Cardiac muscle cell (in vitro differentiated cells and primary cell): Measurements from ENCODE around the gene SGMS1. TPM values are rescaled to one million over a fixed set of nuclear protein-coding genes. Genes with fewer than 3 reads are reported as not detected.

Source experiments
- DNase-seq, 2 donors: peaks; one replicate each; pipeline versions ENCODE4 v3.0.0 to v3.0.0-alpha.2; 2010 to 2017; ENCODE audit warnings: low read depth in 1 of 2, low spot score in 1 of 2
- H3K27ac ChIP-seq: fragments of 200-600 bp; sonication (generic); 2 replicates; pipeline ENCODE4 v1.5.1; 2016
- H3K27me3 ChIP-seq: fragments of 200-600 bp; sonication (generic); 2 replicates; pipeline ENCODE4 v1.6.0; 2016; ENCODE audit warnings: control low read depth
- H3K36me3 ChIP-seq: fragments of 200-600 bp; sonication (generic); 2 replicates; pipeline ENCODE4 v1.5.1; 2016; ENCODE audit warnings: control low read depth
- H3K4me1 ChIP-seq: fragments of 200-600 bp; sonication (generic); 2 replicates; pipeline ENCODE4 v1.8.1; 2017; ENCODE audit warnings: low read depth, mild to moderate bottlenecking, mixed run types
- H3K4me3 ChIP-seq: fragments of 200-600 bp; sonication (generic); 2 replicates; pipeline ENCODE4 v1.5.1; 2016; ENCODE audit warnings: mild to moderate bottlenecking
- H3K9me3 ChIP-seq: fragments of 200-600 bp; sonication (generic); 2 replicates; pipeline ENCODE4 v1.5.1; 2017; ENCODE audit warnings: low read depth, mild to moderate bottlenecking, control low read depth
- polyA plus RNA-seq: library from polyadenylated mRNA; unstranded; fragments of >200 nt; fragmentation: Nextera tagmentation; extraction: Ambion mirVana; gene quantifications from 2 replicates; pipeline ENCODE4 v1.2.1, GENCODE V29; 2016
- total RNA-seq: library from RNA; depleted of rRNA; stranded (reverse); fragments of >200 nt; gene quantifications from 2 replicates; pipeline ENCODE4 v1.2.3, GENCODE V29; 2016
- TF ChIP-seq, protein P1 (sequence below): IDR thresholded peaks from 2 replicates; pipeline ENCODE4 v1.5.1; 2012; ENCODE audit warnings: low read depth, mild to moderate bottlenecking, low read length

The SGMS1 gene
- total and polyA plus RNA-seq, 2 experiments from 2014 or later, result 12.1 to 41.6 TPM

DNA sequence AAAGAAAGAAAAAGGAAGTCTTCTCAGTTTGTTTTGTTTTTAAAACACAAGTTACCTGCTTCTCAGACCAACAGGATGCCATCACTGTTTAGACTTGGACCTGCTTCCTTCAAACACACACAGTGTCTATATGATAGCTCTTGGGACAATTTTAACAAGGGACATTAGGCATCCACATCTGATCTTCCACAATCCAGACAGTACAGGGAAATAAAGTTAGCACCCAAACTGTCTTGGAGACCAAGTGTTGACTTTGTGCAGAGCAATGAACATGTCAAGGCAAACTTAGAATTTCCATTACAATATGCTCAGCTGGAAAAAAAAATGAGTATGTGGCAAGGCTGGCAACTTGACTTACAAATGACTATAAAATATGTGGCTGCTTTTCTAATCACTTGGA lies 80.9 kb downstream of the SGMS1 start:
- Histone ChIP-seq H3K27ac (no peak overlapping the region), H3K27me3 (no peaks in the 10 kb centered on the region), H3K9me3 (no peaks in the 10 kb centered on the region), H3K4me3 (no peak overlapping the region), H3K36me3 (no peaks in the 10 kb centered on the region), H3K4me1 (peaks cover 15% of the 10 kb centered on the region)
- TF ChIP-seq, protein P1, sequence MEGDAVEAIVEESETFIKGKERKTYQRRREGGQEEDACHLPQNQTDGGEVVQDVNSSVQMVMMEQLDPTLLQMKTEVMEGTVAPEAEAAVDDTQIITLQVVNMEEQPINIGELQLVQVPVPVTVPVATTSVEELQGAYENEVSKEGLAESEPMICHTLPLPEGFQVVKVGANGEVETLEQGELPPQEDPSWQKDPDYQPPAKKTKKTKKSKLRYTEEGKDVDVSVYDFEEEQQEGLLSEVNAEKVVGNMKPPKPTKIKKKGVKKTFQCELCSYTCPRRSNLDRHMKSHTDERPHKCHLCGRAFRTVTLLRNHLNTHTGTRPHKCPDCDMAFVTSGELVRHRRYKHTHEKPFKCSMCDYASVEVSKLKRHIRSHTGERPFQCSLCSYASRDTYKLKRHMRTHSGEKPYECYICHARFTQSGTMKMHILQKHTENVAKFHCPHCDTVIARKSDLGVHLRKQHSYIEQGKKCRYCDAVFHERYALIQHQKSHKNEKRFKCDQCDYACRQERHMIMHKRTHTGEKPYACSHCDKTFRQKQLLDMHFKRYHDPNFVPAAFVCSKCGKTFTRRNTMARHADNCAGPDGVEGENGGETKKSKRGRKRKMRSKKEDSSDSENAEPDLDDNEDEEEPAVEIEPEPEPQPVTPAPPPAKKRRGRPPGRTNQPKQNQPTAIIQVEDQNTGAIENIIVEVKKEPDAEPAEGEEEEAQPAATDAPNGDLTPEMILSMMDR, result no peak
- no peak for DNase-seq

DNA sequence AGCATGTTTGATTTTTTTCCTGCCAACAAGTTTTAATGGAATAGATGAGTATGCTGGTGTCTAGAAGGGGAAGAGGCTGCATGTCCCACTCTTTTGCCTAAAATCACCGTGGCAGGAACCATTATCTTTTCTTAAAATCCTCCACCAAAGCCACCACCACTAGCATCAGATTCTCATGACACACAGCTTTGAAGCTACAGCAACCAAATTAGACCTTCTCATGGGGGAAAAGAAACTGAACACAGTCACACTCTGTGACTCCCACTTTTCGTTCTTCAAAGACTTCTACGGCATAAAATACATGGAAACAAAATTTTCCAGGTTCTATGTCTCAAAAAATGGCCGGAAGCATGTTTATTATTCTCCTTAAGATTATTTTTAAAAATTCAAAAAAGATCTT lies 81.8 kb downstream of the SGMS1 start:
- H3K27me3 ChIP-seq, result no peaks in the 10 kb centered on the region
- no peaks in the 10 kb centered on the region for H3K9me3 ChIP-seq
- H3K36me3 ChIP-seq, result no peaks in the 10 kb centered on the region
- no peak overlapping the region for H3K4me3 ChIP-seq
- TF ChIP-seq, protein P1, result no peak
- no peak for DNase-seq
- H3K4me1 ChIP-seq, result peaks cover 15% of the 10 kb centered on the region
- H3K27ac ChIP-seq, result no peak overlapping the region

DNA sequence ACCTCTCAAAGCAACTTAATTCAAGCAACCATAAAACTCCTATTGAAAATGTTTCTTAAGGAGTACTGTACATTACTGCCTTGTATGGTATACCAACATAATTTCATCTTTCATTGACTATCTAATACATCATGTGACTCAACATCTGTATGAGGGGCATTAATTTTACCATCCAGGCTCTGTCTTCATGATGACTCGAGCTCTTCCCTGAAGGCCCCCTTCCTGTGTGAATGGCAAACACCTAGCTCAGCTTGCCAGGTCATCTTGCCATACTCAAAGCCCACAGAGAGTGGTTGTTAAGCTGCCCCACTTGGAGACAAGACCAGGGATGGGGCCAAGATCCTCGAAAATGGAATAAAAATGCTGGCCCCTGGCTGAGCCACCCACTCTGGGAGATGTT lies 82.4 kb downstream of the SGMS1 start:
- DNase-seq, result no peak
- H3K36me3 ChIP-seq, result no peaks in the 10 kb centered on the region
- no peaks in the 10 kb centered on the region for H3K27me3 ChIP-seq
- no peak overlapping the region for H3K27ac ChIP-seq
- peaks cover 15% of the 10 kb centered on the region for H3K4me1 ChIP-seq
- H3K9me3 ChIP-seq, result no peaks in the 10 kb centered on the region
- TF ChIP-seq, protein P1, result no peak
- H3K4me3 ChIP-seq, result no peak overlapping the region

DNA sequence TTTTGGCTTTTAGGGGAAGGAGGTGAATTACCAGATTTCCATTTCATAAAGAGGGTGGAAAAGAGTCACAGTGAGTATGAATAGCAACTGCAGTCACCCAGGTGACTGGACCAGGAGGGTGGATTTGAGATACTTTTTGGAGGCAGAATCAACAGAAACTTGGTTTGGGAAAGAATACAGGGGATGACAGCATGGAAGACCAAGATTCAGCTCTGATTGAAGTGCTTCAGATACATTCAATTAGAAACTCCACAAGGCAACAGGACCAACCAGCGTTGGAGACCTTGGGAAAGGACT lies 83.0 kb downstream of the SGMS1 start:
- H3K36me3 ChIP-seq, result no peaks in the 10 kb centered on the region
- no peaks in the 10 kb centered on the region for H3K9me3 ChIP-seq
- H3K27me3 ChIP-seq, result no peaks in the 10 kb centered on the region
- DNase-seq, result no peak
- TF ChIP-seq, protein P1, result no peak
- no peak overlapping the region for H3K4me3 ChIP-seq
- H3K4me1 ChIP-seq, result peaks cover 12% of the 10 kb centered on the region
- H3K27ac ChIP-seq, result no peak overlapping the region

DNA sequence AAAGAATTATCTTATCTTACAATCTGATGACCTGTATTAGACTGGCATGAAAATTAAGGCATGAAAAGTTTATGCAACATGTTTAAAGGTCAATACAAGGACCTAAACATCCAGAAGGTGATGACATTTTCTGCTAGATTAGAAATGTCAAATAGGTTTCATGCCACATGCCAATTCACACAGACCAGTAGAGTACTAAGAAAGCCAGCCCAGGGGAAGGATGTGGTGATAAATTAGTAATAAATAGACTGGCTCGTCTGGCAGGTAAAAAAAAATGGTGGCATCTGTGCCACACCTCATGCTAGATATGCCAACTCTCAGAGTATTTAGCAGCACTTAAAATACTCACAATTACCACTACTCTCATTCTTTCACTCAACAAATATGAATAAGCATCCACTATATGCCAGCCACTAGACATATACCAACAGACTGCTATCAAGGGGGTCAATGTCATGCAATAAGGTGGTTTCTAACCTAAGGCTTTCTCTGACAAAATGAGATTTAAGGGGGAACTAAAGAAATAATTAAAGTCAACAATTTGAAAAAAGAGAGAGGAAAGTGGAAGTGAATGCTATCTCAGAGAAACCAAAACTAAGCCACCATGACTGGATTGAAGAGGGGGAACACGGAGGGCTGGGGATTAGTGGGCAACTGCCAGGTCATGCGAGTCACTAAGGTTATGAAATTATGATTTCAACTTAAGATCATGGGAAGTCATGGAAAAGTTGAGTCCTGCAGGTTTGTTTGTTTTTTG lies 83.5 kb downstream of the SGMS1 start:
- no peaks in the 10 kb centered on the region for H3K9me3 ChIP-seq
- TF ChIP-seq, protein P1, result no peak
- no peaks in the 10 kb centered on the region for H3K36me3 ChIP-seq
- H3K27me3 ChIP-seq, result no peaks in the 10 kb centered on the region
- no peak for DNase-seq
- no peak overlapping the region for H3K4me3 ChIP-seq
- H3K27ac ChIP-seq, result no peak overlapping the region
- peaks cover 9% of the 10 kb centered on the region for H3K4me1 ChIP-seq
